Umbilical cord (tissue), 2 donors: ENCODE measurements around the gene DCP1A. TPM values are rescaled to one million over a fixed set of nuclear protein-coding genes. Genes with fewer than 3 reads are reported as not detected.
"Not testable (repeated sequence)": the region's sequence is repeated elsewhere in the genome, so short reads cannot be mapped to it uniquely, and the experiment has no call there.

Source experiments
- DNase-seq: peaks from one replicate; pipeline ENCODE4 v3.0.0-alpha.2; 2015; ENCODE audit warnings: low spot score
- total RNA-seq: library from RNA; depleted of rRNA; stranded (reverse); fragments of >200 nt; gene quantifications from one replicate; pipeline ENCODE4 v1.2.3, GENCODE V29; 2014; ENCODE audit warnings: low replicate concordance; ENCODE audit not compliant: insufficient read depth

The DCP1A gene
- total RNA-seq, 1 donor from 2014 or later, result 12.8 TPM

DNA sequence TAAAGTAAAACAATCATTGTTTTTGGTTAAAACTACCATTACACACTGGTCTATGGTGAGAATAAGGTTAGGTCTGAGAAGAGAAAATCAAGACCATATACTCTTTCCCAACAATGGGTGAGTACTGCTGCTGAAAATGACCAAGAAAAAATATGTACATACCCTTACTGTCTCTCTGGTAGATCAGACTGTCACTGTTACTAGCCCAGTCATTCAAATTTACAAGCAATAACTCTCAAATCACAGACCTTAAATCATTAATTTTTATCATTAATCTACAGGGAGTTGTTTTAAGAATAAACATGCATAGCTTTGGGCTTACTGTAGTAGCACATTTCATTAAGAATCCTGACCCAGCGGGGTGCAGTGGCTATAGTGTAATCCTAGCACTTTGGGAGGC, 17.4 kb downstream of the DCP1A start:
- no peak for DNase-seq

DNA sequence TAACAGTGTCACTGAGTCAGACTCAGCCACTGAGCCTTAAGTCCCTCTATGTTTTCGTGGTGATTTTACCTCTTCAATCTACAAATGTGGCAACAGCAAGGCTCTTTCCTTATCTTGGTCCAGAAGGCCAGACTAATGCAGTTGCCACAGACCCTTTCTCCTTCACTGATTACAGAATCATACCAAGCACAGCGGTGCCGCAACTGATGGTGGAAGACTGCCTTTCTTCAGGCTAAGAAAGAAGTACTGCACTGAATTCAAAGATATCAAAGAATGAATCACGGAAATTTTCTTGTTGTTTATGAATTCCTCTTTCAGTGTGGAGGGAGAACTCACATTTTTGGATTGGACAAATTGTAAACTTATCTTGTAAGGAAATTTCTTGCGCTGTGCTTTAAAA, 18.6 kb downstream of the DCP1A start:
- DNase-seq, result peak; percentile 18

DNA sequence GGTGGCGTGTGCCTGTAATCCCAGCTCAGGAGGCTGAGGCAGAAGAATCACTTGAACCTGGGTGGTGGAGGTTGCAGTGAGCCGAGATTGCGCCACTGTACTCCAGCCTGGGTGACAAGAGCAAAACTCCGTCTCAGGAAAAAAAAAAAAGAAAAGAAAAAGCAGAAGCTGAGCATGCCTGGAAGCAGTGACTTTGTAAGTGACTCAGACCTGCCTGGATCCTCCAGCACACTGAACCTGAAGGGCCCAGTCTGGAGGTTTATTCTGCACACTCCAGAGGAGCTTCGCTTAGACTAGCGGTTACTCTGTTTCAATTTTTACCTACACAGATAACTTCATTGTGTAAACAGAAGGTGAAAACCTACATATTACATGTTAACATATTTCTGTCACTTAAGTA, 19.4 kb downstream of the DCP1A start:
- not testable (repeated sequence) for DNase-seq

GRCh38 chr3:53324105-53324504, 23.2 kb downstream of the DCP1A start:
- DNase-seq, result peak; percentile 72

- no peak for DNase-seq
Observed at GRCh38 chr3:53320697-53321096, 26.6 kb downstream of the DCP1A start.

- no peak for DNase-seq
Observed at GRCh38 chr3:53318522-53318921, 28.8 kb downstream of the DCP1A start.

GRCh38 chr3:53312832-53313231, 34.5 kb downstream of the DCP1A start:
- no peak for DNase-seq

- DNase-seq, result no peak
Observed at GRCh38 chr3:53311882-53312281, 35.5 kb downstream of the DCP1A start.

DNA sequence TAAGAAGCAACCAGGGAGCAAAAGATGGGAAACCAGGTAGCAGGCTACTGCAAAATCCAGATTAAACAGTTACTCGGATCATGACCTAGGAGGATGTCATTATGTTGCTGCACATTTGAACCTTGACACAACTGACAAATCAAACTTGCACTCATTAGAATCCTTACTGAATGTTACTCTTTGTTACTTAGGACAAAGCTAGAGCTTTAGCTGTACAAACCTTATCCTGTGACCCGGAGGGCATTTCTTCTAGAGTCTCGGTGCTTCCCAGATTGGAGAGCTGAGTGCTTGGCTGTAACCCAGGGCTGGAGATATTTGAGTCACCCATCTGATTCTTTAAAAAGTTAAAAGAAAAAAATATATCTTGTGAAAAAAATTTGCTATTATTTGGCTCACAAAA, 43.4 kb downstream of the DCP1A start:
- DNase-seq, result no peak

- no peak for DNase-seq
Observed at GRCh38 chr3:53303549-53303948, 43.8 kb downstream of the DCP1A start.

- no peak for DNase-seq
Observed at GRCh38 chr3:53300826-53301225, 46.5 kb downstream of the DCP1A start.

DNA sequence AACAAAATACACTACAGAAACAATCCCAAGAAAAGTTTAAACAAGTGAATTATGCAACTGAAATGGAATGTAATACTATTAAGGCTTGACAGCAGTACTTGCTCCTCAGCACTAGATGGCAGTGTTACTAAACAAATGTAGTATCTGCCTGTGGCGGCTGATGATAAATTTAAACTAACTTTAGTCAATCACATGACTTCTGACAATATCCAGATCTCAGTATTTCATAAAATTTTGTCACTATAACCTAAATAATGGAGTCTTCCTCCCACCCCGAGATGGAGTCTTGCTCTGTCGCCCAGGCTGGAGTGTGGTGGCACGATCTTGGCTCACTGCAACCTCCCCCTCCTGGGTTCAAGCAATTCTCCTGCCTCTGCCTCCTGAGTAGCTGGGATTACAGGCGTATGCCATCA, 47.7 kb downstream of the DCP1A start:
- peak; percentile 78 for DNase-seq

GRCh38 chr3:53295410-53295809, 51.9 kb downstream of the DCP1A start:
- no peak for DNase-seq

DNA sequence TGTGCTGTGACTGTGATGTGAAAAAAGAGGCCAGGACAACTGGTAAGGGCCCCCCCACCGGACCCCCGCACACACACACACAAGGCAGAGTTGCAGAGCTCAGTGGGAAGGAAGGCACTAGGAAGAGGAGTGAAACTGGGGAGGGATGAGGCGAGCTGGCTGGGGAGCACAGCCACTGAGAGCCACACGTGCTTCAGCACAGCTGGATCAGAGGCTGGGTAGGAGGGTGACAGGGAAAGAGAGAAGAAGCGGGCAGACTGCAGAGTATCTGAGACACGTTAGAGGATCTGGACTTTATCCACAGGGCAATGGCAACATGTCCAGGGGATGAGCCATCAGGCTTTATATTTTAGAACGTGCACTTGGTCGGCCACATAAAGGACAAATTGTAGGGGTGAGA, 53.5 kb downstream of the DCP1A start:
- no peak for DNase-seq

GRCh38 chr3:53288214-53288613, 59.1 kb downstream of the DCP1A start:
- DNase-seq, result no peak

GRCh38 chr3:53287131-53287629, 60.2 kb downstream of the DCP1A start:
- DNase-seq, result no peak

DNA sequence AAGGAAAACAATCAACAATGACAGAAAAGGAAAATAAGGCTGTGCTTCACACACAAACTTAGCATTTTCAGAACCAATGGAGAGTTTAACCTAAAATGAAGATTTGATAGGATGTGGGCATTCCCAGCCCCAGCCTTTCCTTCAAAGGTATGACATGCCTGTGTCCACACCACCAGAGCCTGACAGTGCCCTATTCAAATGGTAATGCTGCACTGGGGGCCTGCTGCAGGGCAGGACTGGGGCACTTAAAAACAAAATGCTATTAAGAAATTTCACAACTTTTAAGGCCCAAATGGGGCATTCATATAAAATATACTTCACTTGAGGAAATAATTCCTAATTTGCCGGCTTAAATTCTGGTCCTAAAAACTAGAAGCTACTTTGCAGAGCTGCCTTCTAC, 60.6 kb downstream of the DCP1A start:
- no peak for DNase-seq

GRCh38 chr3:53282581-53282980, 64.8 kb downstream of the DCP1A start:
- DNase-seq, result no peak

- no peak for DNase-seq
Observed at GRCh38 chr3:53278667-53279066, 68.7 kb downstream of the DCP1A start.

DNA sequence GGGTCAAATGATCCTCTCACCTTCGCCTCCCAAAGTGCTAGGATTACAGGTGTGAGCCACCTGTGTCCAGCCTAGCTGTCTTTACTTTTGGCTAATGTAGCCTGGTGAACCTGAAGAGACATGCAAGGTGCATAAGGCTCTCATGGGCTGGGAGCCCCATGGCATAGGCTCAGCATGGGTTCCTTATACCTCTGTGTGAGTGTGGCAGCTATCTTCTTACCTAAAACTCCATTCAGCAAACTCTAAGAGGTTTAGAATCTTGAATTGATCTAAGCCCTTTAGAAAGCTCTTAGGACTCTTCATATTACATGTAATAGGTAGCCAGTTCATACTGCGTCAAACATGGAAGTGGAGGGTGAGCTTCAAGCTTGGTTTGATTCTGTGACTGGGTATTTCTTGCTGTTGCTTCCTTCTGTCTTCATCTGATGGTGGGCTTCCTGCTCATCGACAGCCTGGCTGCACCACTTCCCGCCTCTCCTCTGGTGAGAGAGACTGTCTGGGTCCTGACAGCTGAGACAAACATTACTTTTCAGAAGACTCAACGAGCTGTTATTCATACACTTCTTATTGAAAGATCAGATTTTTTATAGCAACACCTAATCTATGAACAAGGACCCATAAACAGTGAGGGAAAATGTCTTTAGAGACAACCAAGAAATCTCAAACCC, 72.3 kb downstream of the DCP1A start:
- DNase-seq, result no peak

DNA sequence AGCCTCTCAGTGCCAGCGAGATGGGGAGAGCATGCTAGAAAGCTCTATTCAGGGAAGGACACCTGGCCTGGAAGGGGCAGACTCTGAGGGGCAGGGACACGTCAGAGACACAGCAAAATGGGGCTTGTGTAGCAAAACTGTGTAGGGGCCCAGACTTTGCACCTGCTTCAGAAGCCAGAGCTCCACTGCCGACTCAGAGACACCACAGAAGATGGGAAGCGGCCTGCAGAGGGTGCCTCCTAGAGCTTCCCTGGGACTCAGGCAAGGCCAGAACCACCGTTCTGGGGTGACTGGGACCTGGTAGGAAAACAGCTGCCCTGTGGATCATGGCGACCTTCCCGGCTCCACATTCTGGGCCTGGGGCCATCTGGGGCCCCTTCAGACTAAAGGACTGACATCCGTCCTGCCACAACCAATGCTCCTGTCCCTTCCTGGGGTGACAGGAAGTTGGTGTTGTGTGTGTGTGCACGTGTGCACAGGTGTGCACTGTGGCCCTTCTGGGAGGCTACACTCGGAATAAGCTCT, 74.1 kb downstream of the DCP1A start:
- no peak for DNase-seq

DNA sequence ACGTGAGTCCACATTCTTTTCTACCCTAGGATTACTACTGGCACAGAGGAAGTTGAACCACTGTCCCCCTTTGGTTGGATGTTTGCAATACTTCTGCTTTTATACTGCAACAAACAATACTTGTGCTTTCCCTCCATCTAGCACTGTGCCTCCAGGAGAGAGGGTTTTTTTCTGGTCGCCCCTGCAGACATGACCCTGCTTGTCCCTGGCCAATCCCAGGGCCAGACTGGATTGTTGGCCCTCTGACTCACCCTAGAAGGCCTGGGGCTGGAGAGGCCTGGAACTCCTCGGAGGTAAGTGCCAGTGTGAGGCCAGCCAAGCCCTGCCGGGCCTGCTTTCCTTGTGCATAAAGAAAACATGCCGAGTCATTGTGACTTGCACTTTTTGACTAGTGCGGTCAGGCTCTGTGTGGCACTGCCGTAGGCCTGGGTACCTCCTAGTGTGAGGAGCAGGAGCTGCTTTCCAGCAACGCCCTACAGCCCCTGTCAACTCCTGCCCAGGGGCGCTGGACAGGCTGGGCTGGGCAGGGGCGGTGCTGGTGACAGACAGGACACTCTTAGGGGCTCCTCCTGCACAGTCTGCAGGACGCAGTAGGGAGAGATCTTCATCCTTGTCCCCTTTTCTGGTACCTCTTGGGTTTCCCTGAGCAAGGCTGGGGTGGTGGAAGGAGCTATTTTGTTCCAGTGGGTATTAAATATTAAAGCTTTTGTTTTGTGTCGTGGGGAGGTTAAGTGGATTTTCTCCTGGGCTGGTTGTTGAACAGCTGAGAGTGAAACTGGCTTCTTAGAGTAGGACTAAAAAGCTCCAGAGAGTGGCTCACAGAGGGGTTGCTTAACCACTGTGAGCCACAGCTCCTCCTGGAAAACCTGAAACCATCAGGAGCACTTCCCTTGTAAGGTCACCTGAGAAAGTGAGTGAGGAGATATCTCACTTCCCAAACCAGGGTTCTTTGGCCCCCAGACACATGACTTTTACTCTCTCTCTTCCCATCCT, 77.2 kb downstream of the DCP1A start:
- peak; percentile 95 for DNase-seq
